HCT116 (cell line): ENCODE data around the gene PEX11G. TPM values are rescaled to one million over a fixed set of nuclear protein-coding genes. Genes with fewer than 3 reads are reported as not detected.

Source experiments
- ATAC-seq: fragments of 200-7000 bp; cut with Tn5 transposase; 2 replicates; pipeline ENCODE4 v1.9.1; 2020; ENCODE audit warnings: mild to moderate bottlenecking, moderate library complexity
- BruUV-seq: library from RNA; stranded (reverse); fragments of 400-500 nt; replicated peaks from 2 replicates; lab custom pipeline; 2021; lab: Mats Ljungman, UMichigan
- CTCF ChIA-PET: fragments of 300-600 bp; sonication (Branson Sonifier 250); formaldehyde crosslinking; loops from one replicate; lab custom pipeline; 2021; ENCODE audit warnings: antibody characterized with exemption; lab: Charles Lee
- POLR2A ChIA-PET: fragments of 300-600, 350-600 bp; sonication (Branson Sonifier 250); formaldehyde crosslinking; loops from one replicate; lab custom pipeline; 2021; ENCODE audit warnings: antibody characterized with exemption; lab: Charles Lee
- RAD21 ChIA-PET, 2 experiments: fragments of 300-600 bp; sonication (Branson Sonifier 250); formaldehyde crosslinking; loops; one replicate each; lab custom pipeline; 2023; ENCODE audit warnings: low total read pairs in 2 of 2; ENCODE audit not compliant: uncharacterized antibody in 2 of 2, unreplicated experiment in 2 of 2, low non-redundant PET in 1 of 2; lab: Charles Lee
- DNase-seq: peaks from one replicate; pipeline ENCODE4 v3.0.0-alpha.2; 2010; ENCODE audit warnings: low read depth, low spot score
- H2AFZ ChIP-seq: fragments of 200-600 bp; shearing (Covaris generic), sonication (generic); 2 replicates; pipeline ENCODE4 v1.6.1; 2017; ENCODE audit warnings: low read depth, mixed run types, mixed read lengths, antibody characterized with exemption, low read length; ENCODE audit not compliant: poor library complexity, severe bottlenecking
- H3K27ac ChIP-seq: 2 replicates; pipeline ENCODE4 v1.5.1; 2012; ENCODE audit warnings: low read depth, low read length
- H3K27me3 ChIP-seq: fragments of 200-600 bp; sonication (generic); 2 replicates; pipeline ENCODE4 v1.6.1; 2016; ENCODE audit warnings: mixed run types, low read length, mixed read lengths; ENCODE audit not compliant: insufficient read depth
- H3K36me3 ChIP-seq, 2 experiments: fragments of 200-500 bp in 1 of 2; fragments of 200-600 bp in 1 of 2; sonication (Bioruptor generic) in 1 of 2; sonication (generic) in 1 of 2; 2 replicates each; pipeline versions ENCODE4 v1.5.1 to v1.6.1; 2014 to 2016; ENCODE audit warnings: low read length in 2 of 2, inconsistent platforms in 1 of 2, mixed read lengths in 1 of 2, mixed run types in 1 of 2; ENCODE audit not compliant: insufficient read depth in 2 of 2, control insufficient read depth in 1 of 2
- H3K4me1 ChIP-seq, 2 experiments: fragments of 200-600 bp in 1 of 2; sonication (generic) in 1 of 2; 2 replicates each; pipeline versions ENCODE4 v1.5.1 to v1.6.1; 2012 to 2017; ENCODE audit warnings: low read length in 2 of 2, inconsistent platforms in 1 of 2, mild to moderate bottlenecking in 1 of 2, mixed read lengths in 1 of 2, mixed run types in 1 of 2, moderate library complexity in 1 of 2; ENCODE audit not compliant: insufficient read depth in 2 of 2, control insufficient read depth in 1 of 2
- H3K4me2 ChIP-seq: fragments of 200-600 bp; sonication (generic); 2 replicates; pipeline ENCODE4 v1.6.1; 2017; ENCODE audit warnings: mixed run types, low read length, mixed read lengths
- H3K4me3 ChIP-seq, 2 experiments: fragments of 200-600 bp in 1 of 2; sonication (generic) in 1 of 2; replicated peaks in 1 of 2; 2 replicates each; pipeline ENCODE4 v1.5.1; 2011 to 2016; ENCODE audit warnings: low read length in 2 of 2, control low read depth in 1 of 2, low read depth in 1 of 2, mild to moderate bottlenecking in 1 of 2, mixed read lengths in 1 of 2, mixed run types in 1 of 2
- H3K79me2 ChIP-seq: fragments of 200-600 bp; sonication (generic); 2 replicates; pipeline ENCODE4 v1.6.1; 2017; ENCODE audit warnings: mild to moderate bottlenecking, mixed run types, low read length, moderate library complexity, mixed read lengths; ENCODE audit not compliant: insufficient read depth
- H3K9ac ChIP-seq: fragments of 200-600 bp; sonication (generic); 2 replicates; pipeline ENCODE4 v1.6.1; 2016; ENCODE audit warnings: low read length, mixed read lengths
- H3K9me2 ChIP-seq: fragments of 200-600 bp; sonication (generic), shearing (Covaris generic); 2 replicates; pipeline ENCODE4 v1.6.1; 2017; ENCODE audit warnings: mixed run types, mild to moderate bottlenecking, moderate library complexity; ENCODE audit not compliant: insufficient read depth
- H3K9me3 ChIP-seq, 2 experiments: fragments of 200-500 bp in 1 of 2; fragments of 200-600 bp in 1 of 2; sonication (Bioruptor generic) in 1 of 2; sonication (generic) in 1 of 2; 2 replicates each; pipeline ENCODE4 v1.6.1; 2014 to 2017; ENCODE audit warnings: low read length in 2 of 2, mixed read lengths in 2 of 2, inconsistent platforms in 1 of 2, low read depth in 1 of 2, mild to moderate bottlenecking in 1 of 2, mixed run types in 1 of 2, moderate library complexity in 1 of 2; ENCODE audit not compliant: control insufficient read depth in 1 of 2, insufficient read depth in 1 of 2
- H4K20me1 ChIP-seq: fragments of 200-600 bp; sonication (generic), shearing (Covaris generic); 2 replicates; pipeline ENCODE4 v1.6.1; 2017; ENCODE audit warnings: mixed run types, mild to moderate bottlenecking, moderate library complexity; ENCODE audit not compliant: insufficient read depth
- ATF3 ChIP-seq: IDR thresholded peaks from 2 replicates; pipeline ENCODE4 v1.6.1; 2012
- CBX3 ChIP-seq: IDR thresholded peaks from 2 replicates; pipeline ENCODE4 v1.6.1; 2012; ENCODE audit warnings: low read depth
- CEBPB ChIP-seq: IDR thresholded peaks from 2 replicates; pipeline ENCODE4 v1.6.1; 2012; ENCODE audit warnings: low read depth
- EZH2 ChIP-seq: fragments of 200-600 bp; sonication (generic); IDR thresholded peaks from 2 replicates; pipeline ENCODE4 v1.6.1; 2017; ENCODE audit warnings: antibody characterized with exemption, mixed run types
- FOSL1 ChIP-seq: IDR thresholded peaks from 2 replicates; pipeline ENCODE4 v1.6.1; 2012; ENCODE audit warnings: low read depth
- JUND ChIP-seq: IDR thresholded peaks from 2 replicates; pipeline ENCODE4 v1.6.1; 2012
- POLR2A ChIP-seq: IDR thresholded peaks from 2 replicates; pipeline ENCODE4 v1.7.0; 2011; ENCODE audit warnings: borderline replicate concordance; ENCODE audit not compliant: insufficient read depth, insufficient read length; ENCODE audit errors: extremely low read depth
- RAD21 ChIP-seq: IDR thresholded peaks from 2 replicates; pipeline ENCODE4 v1.6.1; 2012; ENCODE audit warnings: low read depth, mild to moderate bottlenecking
- SIN3A ChIP-seq: IDR thresholded peaks from 2 replicates; pipeline ENCODE4 v1.6.1; 2012; ENCODE audit warnings: low read depth
- SP1 ChIP-seq: IDR thresholded peaks from 2 replicates; pipeline ENCODE4 v1.6.1; 2012; ENCODE audit warnings: low read depth
- SRF ChIP-seq: IDR thresholded peaks from 2 replicates; pipeline ENCODE4 v1.6.1; 2012; ENCODE audit warnings: low read depth
- ZFX ChIP-seq: fragments of 450-650 bp; IDR thresholded peaks from 2 replicates; pipeline ENCODE4 v1.6.1; 2017
- ZNF274 ChIP-seq: fragments of 200-500 bp; sonication (Bioruptor generic); IDR thresholded peaks from 2 replicates; pipeline ENCODE4 v1.6.1; 2014; ENCODE audit warnings: mild to moderate bottlenecking, low read depth, low read length, inconsistent platforms
- intact Hi-C: fragments of 100-400 bp; cut with micrococcal nuclease; formaldehyde crosslinking; loops from 2 replicates; pipeline ENCODE4 v1.10.0; 2022
- total RNA-seq: library from RNA; stranded (reverse); gene quantifications from one replicate; pipeline ENCODE4 v1.2.1, GENCODE V29; 2021; ENCODE audit not compliant: unreplicated experiment
- TF ChIP-seq, protein P1 (sequence below): IDR thresholded peaks from 2 replicates; pipeline ENCODE4 v1.6.1; 2011; ENCODE audit warnings: mild to moderate bottlenecking, low read length, moderate library complexity; ENCODE audit not compliant: insufficient replicate concordance; ENCODE audit errors: extremely low read depth
- TF ChIP-seq, protein P2 (sequence below), 3 experiments: fragments of 200-600 bp in 1 of 3; sonication (generic) in 1 of 3; IDR thresholded peaks in 2 of 3; conservative IDR thresholded peaks in 1 of 3; 2 replicates each; pipeline ENCODE4 v1.5.1; 2012 to 2017; ENCODE audit warnings: low read depth in 2 of 3, low read length in 2 of 3, antibody characterized with exemption in 1 of 3, borderline replicate concordance in 1 of 3, control low read depth in 1 of 3, mild to moderate bottlenecking in 1 of 3, mixed read lengths in 1 of 3, mixed run types in 1 of 3, moderate library complexity in 1 of 3; ENCODE audit not compliant: insufficient read depth in 1 of 3
- TF ChIP-seq, protein P3 (sequence below): IDR thresholded peaks from 2 replicates; pipeline ENCODE4 v1.6.1; 2012; ENCODE audit warnings: low read depth

PEX11G gene
- total RNA-seq, 1 experiment from 2014 or later: 6.4 TPM

DNA sequence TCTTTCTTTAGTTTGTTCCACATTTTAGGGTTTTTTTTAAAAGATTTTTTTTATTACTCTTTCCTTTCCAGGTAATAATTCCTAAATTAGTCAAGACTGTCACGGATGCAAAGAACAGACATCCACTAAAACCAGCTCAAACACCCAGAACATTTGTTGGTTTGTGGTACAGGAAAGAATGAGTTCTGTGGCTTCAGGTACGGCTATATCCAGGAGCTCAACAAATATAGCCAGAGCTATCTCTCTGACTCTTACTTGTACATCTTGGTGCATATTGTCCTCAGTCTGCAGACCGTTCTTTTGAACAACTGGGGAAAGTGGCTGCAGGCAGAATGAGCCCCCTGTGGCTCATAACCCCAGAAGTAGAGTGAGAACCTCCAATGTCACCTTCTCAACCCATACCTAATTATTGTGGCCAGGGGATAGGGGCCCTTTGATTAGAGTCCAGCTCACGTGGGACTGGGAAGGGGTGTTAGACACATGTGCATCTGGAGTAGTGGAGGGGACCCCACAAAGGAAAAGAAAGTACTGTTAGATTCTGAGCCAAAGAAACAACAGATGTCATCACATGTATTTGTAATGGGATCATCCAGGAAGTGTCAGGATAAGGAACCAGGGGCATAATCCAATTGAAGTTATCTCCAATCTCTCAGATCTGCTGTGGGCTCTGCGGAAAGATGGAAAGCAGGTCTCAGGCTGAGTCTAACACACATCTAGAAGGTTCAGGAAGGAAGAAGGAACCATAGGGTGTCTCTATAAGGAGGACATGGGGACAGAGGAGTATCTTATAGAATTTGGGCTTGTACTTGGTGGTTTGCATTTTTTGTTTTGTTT, 25.2 kb upstream of the PEX11G start:
- DNase-seq: no peak
- Histone ChIP-seq H2AFZ (no peak overlapping the region), H3K79me2 (no peaks in the 10 kb centered on the region), H3K27ac (no peak overlapping the region), H4K20me1 (no peaks in the 10 kb centered on the region), H3K9ac (no peak overlapping the region), H3K4me2 (no peak overlapping the region), H3K9me2 (no peaks in the 10 kb centered on the region), H3K4me1 (peaks cover 6 to 20% of the 10 kb centered on the region in 2 experiments), H3K9me3 (no peaks in the 10 kb centered on the region), H3K27me3 (no peaks in the 10 kb centered on the region), H3K4me3 (no peak overlapping the region), H3K36me3 (no peaks in the 10 kb centered on the region)
- POLR2A ChIA-PET: interaction anchor here (2.3 kb wide), 1 partner anchor 8 kb away, joined by 9 read pairs; no protein-coding TSS in a partner anchor
- ATAC-seq: no peak
- no TSS peak for BruUV-seq
- RAD21 ChIA-PET: no interaction called here
- CTCF ChIA-PET: interaction anchor here (1.3 kb wide), 1 partner anchor 54 kb away, joined by 3 read pairs; no protein-coding TSS in a partner anchor
- no peak for TF ChIP-seq ATF3
- TF ChIP-seq EZH2: no peak
- TF ChIP-seq, protein P1, sequence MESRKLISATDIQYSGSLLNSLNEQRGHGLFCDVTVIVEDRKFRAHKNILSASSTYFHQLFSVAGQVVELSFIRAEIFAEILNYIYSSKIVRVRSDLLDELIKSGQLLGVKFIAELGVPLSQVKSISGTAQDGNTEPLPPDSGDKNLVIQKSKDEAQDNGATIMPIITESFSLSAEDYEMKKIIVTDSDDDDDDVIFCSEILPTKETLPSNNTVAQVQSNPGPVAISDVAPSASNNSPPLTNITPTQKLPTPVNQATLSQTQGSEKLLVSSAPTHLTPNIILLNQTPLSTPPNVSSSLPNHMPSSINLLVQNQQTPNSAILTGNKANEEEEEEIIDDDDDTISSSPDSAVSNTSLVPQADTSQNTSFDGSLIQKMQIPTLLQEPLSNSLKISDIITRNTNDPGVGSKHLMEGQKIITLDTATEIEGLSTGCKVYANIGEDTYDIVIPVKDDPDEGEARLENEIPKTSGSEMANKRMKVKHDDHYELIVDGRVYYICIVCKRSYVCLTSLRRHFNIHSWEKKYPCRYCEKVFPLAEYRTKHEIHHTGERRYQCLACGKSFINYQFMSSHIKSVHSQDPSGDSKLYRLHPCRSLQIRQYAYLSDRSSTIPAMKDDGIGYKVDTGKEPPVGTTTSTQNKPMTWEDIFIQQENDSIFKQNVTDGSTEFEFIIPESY: no peak
- TF ChIP-seq CBX3: no peak
- TF ChIP-seq POLR2A: no peak
- TF ChIP-seq FOSL1: no peak
- TF ChIP-seq SP1: no peak
- TF ChIP-seq, protein P2, sequence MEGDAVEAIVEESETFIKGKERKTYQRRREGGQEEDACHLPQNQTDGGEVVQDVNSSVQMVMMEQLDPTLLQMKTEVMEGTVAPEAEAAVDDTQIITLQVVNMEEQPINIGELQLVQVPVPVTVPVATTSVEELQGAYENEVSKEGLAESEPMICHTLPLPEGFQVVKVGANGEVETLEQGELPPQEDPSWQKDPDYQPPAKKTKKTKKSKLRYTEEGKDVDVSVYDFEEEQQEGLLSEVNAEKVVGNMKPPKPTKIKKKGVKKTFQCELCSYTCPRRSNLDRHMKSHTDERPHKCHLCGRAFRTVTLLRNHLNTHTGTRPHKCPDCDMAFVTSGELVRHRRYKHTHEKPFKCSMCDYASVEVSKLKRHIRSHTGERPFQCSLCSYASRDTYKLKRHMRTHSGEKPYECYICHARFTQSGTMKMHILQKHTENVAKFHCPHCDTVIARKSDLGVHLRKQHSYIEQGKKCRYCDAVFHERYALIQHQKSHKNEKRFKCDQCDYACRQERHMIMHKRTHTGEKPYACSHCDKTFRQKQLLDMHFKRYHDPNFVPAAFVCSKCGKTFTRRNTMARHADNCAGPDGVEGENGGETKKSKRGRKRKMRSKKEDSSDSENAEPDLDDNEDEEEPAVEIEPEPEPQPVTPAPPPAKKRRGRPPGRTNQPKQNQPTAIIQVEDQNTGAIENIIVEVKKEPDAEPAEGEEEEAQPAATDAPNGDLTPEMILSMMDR (IDR thresholded peaks at IDR 0.05 in 2 of 3, conservative IDR thresholded peaks at IDR 0.05 in 1 of 3; ENCODE audit: borderline replicate concordance in 1 of 3, insufficient read depth in 1 of 3, low read depth in 2 of 3, low read length in 2 of 3): no peak
- TF ChIP-seq ZFX: no peak
- no peak for TF ChIP-seq SRF
- no peak for TF ChIP-seq JUND
- TF ChIP-seq ZNF274: no peak
- TF ChIP-seq, protein P3, sequence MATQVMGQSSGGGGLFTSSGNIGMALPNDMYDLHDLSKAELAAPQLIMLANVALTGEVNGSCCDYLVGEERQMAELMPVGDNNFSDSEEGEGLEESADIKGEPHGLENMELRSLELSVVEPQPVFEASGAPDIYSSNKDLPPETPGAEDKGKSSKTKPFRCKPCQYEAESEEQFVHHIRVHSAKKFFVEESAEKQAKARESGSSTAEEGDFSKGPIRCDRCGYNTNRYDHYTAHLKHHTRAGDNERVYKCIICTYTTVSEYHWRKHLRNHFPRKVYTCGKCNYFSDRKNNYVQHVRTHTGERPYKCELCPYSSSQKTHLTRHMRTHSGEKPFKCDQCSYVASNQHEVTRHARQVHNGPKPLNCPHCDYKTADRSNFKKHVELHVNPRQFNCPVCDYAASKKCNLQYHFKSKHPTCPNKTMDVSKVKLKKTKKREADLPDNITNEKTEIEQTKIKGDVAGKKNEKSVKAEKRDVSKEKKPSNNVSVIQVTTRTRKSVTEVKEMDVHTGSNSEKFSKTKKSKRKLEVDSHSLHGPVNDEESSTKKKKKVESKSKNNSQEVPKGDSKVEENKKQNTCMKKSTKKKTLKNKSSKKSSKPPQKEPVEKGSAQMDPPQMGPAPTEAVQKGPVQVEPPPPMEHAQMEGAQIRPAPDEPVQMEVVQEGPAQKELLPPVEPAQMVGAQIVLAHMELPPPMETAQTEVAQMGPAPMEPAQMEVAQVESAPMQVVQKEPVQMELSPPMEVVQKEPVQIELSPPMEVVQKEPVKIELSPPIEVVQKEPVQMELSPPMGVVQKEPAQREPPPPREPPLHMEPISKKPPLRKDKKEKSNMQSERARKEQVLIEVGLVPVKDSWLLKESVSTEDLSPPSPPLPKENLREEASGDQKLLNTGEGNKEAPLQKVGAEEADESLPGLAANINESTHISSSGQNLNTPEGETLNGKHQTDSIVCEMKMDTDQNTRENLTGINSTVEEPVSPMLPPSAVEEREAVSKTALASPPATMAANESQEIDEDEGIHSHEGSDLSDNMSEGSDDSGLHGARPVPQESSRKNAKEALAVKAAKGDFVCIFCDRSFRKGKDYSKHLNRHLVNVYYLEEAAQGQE: no peak
- no peak for TF ChIP-seq CEBPB
- no peak for TF ChIP-seq SIN3A
- TF ChIP-seq RAD21: no peak
- intact Hi-C loops: no loop called here
